ENCODE results near the gene RPL37A.

- no peak for TF ChIP-seq TEAD4 (IDR thresholded peaks at IDR 0.05)
- no peak for TF ChIP-seq EGR1 (IDR thresholded peaks at IDR 0.05)
- no peak for TF ChIP-seq MAX (IDR thresholded peaks at IDR 0.05)
- no peak for TF ChIP-seq YY1 (IDR thresholded peaks at IDR 0.05; ENCODE audit: low read depth)
- no peak for TF ChIP-seq TAF1 (IDR thresholded peaks at IDR 0.05; ENCODE audit: low read depth)
- TF ChIP-seq REST (IDR thresholded peaks at IDR 0.05; ENCODE audit: low read depth): no peak
- TF ChIP-seq EP300 (IDR thresholded peaks at IDR 0.05; ENCODE audit: borderline replicate concordance): no peak
- no peak for TF ChIP-seq CEBPB (IDR thresholded peaks at IDR 0.05)
- no peak for TF ChIP-seq FOXM1 (IDR thresholded peaks at IDR 0.05; ENCODE audit: borderline replicate concordance, low read depth)
- no peak for TF ChIP-seq RAD21 (IDR thresholded peaks at IDR 0.05; ENCODE audit: low read depth)
- TF ChIP-seq CREB1 (IDR thresholded peaks at IDR 0.05; ENCODE audit: low read depth): no peak
- no peak for TF ChIP-seq NFIC (IDR thresholded peaks at IDR 0.05)
- no peak for TF ChIP-seq USF1 (IDR thresholded peaks at IDR 0.05)
- TF ChIP-seq ZBTB7A (IDR thresholded peaks at IDR 0.05; ENCODE audit: low read depth): no peak
Observed at GRCh38 chr2:216553093-216553478, 54.4 kb downstream of the RPL37A start.

All from Ishikawa (cell line).